SK-N-DZ (cell line): ENCODE measurements around the gene PCDHGA12.

ENCODE experiments used
- DNase-seq: peaks from one replicate; pipeline ENCODE4 v3.0.0-alpha.2; 2015; ENCODE audit warnings: low spot score

Gene PCDHGA12

GRCh38 chr5:141439411-141440141, 9.3 kb downstream of the PCDHGA12 start:
- DNase-seq = no peak

GRCh38 chr5:141440341-141440740, 10.0 kb downstream of the PCDHGA12 start:
- DNase-seq = no peak

- no peak for DNase-seq
Measured at GRCh38 chr5:141441571-141442170, 11.4 kb downstream of the PCDHGA12 start.

- DNase-seq = no peak
Measured at GRCh38 chr5:141465351-141465750, 35.0 kb downstream of the PCDHGA12 start.

GRCh38 chr5:141475625-141476131, 45.4 kb downstream of the PCDHGA12 start, which contains the start of gene PCDHGC3:
PCDHGC3 (plus strand) TSS chr5:141475966; CDS start chr5:141476117, 151 bp downstream.
- peak; percentile 87 for DNase-seq

- peak; percentile 28 for DNase-seq
Measured at GRCh38 chr5:141476132-141476911, 46.0 kb downstream of the PCDHGA12 start.

- no peak for DNase-seq
Measured at GRCh38 chr5:141477044-141477575, 46.8 kb downstream of the PCDHGA12 start.

GRCh38 chr5:141477815-141478214, 47.5 kb downstream of the PCDHGA12 start:
- DNase-seq = no peak

GRCh38 chr5:141478321-141478945, 48.1 kb downstream of the PCDHGA12 start:
- DNase-seq = no peak

GRCh38 chr5:141479776-141480175, 49.5 kb downstream of the PCDHGA12 start:
- no peak for DNase-seq
